Measurements from ENCODE around the gene HHIPL1.

DNA sequence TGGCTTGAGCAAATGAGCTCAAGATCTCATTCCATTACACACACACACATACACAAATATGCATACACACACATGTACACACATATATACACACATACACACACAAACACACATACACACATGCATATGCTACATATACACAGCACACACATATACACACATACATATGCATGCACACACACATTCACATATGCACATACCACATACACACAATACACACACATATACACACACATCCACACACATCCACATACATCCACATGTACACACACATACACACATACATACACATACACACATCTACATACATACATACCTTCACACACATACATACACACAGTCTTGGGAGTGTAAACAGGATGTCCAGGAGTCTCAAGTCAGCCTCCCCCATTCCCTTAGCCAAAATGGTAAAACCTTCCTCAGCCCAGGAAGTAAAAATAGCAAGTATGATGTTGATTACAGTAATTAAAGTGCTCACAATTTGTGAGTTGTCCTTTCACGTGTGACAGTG, 12.8 kb downstream of the HHIPL1 start:
- TF ChIP-seq EZH2phosphoT487 (IDR thresholded peaks at IDR 0.05; ENCODE audit: borderline replicate concordance, low read length) = no peak
- TF ChIP-seq, protein P1, sequence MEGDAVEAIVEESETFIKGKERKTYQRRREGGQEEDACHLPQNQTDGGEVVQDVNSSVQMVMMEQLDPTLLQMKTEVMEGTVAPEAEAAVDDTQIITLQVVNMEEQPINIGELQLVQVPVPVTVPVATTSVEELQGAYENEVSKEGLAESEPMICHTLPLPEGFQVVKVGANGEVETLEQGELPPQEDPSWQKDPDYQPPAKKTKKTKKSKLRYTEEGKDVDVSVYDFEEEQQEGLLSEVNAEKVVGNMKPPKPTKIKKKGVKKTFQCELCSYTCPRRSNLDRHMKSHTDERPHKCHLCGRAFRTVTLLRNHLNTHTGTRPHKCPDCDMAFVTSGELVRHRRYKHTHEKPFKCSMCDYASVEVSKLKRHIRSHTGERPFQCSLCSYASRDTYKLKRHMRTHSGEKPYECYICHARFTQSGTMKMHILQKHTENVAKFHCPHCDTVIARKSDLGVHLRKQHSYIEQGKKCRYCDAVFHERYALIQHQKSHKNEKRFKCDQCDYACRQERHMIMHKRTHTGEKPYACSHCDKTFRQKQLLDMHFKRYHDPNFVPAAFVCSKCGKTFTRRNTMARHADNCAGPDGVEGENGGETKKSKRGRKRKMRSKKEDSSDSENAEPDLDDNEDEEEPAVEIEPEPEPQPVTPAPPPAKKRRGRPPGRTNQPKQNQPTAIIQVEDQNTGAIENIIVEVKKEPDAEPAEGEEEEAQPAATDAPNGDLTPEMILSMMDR (IDR thresholded peaks at IDR 0.05; ENCODE audit: low read depth, low read length, poor library complexity, severe bottlenecking) = no peak

Data from DOHH2 (cell line).